HG03521 (cell line): ENCODE results near the gene TAGAP.
A peak's percentile ranks its signal among the peaks of the same experiment; 100 is the strongest.
"Not testable (repeated sequence)": the region's sequence is repeated elsewhere in the genome, so short reads cannot be mapped to it uniquely, and the experiment has no call there.

Source experiments
- ATAC-seq: cut with Tn5 transposase; IDR thresholded peaks from one replicate; pipeline ENCODE4 v1.9.1; 2021; ENCODE audit warnings: mild to moderate bottlenecking, moderate library complexity; ENCODE audit not compliant: unreplicated experiment

Gene TAGAP

GRCh38 chr6:159047891-159048685 lies 3.3 kb upstream of the TAGAP start:
- ATAC-seq = no peak

- ATAC-seq = no peak
Measured at GRCh38 chr6:159045801-159046200, 1.0 kb upstream of the TAGAP start.

GRCh38 chr6:159043947-159044346 lies 844 bp downstream of the TAGAP start:
- ATAC-seq = no peak

GRCh38 chr6:159043251-159043650 lies 1.5 kb downstream of the TAGAP start:
- ATAC-seq = no peak

GRCh38 chr6:159042826-159043181 lies 2.0 kb downstream of the TAGAP start:
- ATAC-seq = no peak

- ATAC-seq = peak; percentile 34
Measured at GRCh38 chr6:159042003-159042825, 2.6 kb downstream of the TAGAP start.

- no peak for ATAC-seq
Measured at GRCh38 chr6:159041181-159041580, 3.6 kb downstream of the TAGAP start.

GRCh38 chr6:159039885-159040258 lies 4.9 kb downstream of the TAGAP start:
- ATAC-seq = no peak

- ATAC-seq = peak; percentile 73
Measured at GRCh38 chr6:159038914-159039884, 5.6 kb downstream of the TAGAP start.

GRCh38 chr6:159038318-159038717 lies 6.5 kb downstream of the TAGAP start:
- not testable (repeated sequence) for ATAC-seq

GRCh38 chr6:159037756-159038290 lies 7.0 kb downstream of the TAGAP start:
- ATAC-seq = no peak

- ATAC-seq = no peak
Measured at GRCh38 chr6:159036673-159037072, 8.1 kb downstream of the TAGAP start.

- ATAC-seq = no peak
Measured at GRCh38 chr6:159035891-159036290, 8.9 kb downstream of the TAGAP start.

GRCh38 chr6:159033160-159034049 lies 11.4 kb downstream of the TAGAP start:
- ATAC-seq = no peak

- no peak for ATAC-seq
Measured at GRCh38 chr6:159031846-159032245, 12.9 kb downstream of the TAGAP start.

GRCh38 chr6:159030168-159030567 lies 14.6 kb downstream of the TAGAP start:
- ATAC-seq = no peak

GRCh38 chr6:159025224-159025623 lies 19.6 kb downstream of the TAGAP start:
- not testable (repeated sequence) for ATAC-seq

GRCh38 chr6:159023893-159024292 lies 20.9 kb downstream of the TAGAP start:
- no peak for ATAC-seq

GRCh38 chr6:159020011-159020410 lies 24.8 kb downstream of the TAGAP start:
- ATAC-seq = no peak
